Measurements from ENCODE around the gene DNAJB11.

DNA sequence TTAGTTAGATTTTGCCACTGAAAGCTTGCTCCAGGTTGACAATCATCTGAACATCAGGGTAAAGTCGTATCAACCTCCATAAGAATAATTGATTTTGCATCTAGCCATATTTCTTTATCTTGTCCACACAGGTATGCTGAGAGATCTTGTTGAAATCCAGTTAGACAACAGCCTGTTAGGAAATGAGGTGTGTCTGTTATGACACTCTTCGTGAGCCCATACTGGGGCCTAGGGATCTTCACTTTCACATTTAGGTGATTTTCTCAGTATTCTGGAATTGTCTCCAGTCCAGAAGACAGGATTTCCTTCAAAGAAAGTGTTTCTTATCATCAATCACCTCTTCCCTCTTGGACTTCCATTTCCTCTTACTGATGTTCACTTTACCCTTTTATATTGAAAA, 18.1 kb downstream of the DNAJB11 start:
- no peak for TF ChIP-seq EZH2phosphoT487 (IDR thresholded peaks at IDR 0.05; ENCODE audit: insufficient read depth, low read depth)
- no peak for TF ChIP-seq EZH2 (IDR thresholded peaks at IDR 0.05; ENCODE audit: insufficient read depth, poor library complexity, severe bottlenecking)

All from GM23248 (cell line).